Epithelial cell of proximal tubule (primary cell): ENCODE measurements around the gene MEOX1. TPM values are rescaled to one million over a fixed set of nuclear protein-coding genes. Genes with fewer than 3 reads are reported as not detected.

Experiments
- DNase-seq: peaks from one replicate; pipeline ENCODE4 v3.0.0-alpha.2; 2011; ENCODE audit warnings: low read depth
- H3K4me3 ChIP-seq: 2 replicates; pipeline ENCODE4 v1.5.1; 2011; ENCODE audit warnings: low read depth, mild to moderate bottlenecking, low read length
- CTCF ChIP-seq: conservative IDR thresholded peaks from 2 replicates; pipeline ENCODE4 v1.5.1; 2012; ENCODE audit warnings: low read depth, mild to moderate bottlenecking, low read length
- total RNA-seq: library from RNA; depleted of rRNA; stranded (reverse); fragments of >200 nt; gene quantifications from 2 replicates; pipeline ENCODE4 v1.2.3, GENCODE V29; 2015

MEOX1 gene
- total RNA-seq, 1 donor from 2014 or later, result not detected

DNA sequence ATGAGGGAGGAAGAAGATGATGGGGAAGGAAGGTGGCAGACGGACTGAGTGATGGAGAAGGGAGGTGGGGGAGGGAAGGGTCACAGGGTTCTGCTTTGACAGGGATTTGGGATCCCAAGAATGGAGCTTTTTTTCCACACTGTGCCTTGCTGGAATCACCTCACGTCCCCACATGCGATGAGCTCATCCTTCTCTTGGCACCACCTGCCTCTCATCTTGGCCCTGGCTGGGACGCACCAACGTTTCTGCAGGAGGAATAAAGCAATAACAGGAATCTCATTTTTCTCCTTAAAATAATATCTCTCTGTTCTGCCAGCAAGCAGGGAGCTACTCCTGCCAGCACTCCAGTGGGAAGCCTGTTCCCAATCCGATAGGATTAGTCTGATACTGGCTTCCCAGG, 47.8 kb downstream of the MEOX1 start:
- TF ChIP-seq CTCF, result no peak
- DNase-seq, result no peak
- no peak overlapping the region for H3K4me3 ChIP-seq

GRCh38 chr17:43612515-43612914, 49.2 kb downstream of the MEOX1 start:
- H3K4me3 ChIP-seq, result no peak overlapping the region
- no peak for TF ChIP-seq CTCF
- no peak for DNase-seq

GRCh38 chr17:43611230-43611969, 50.3 kb downstream of the MEOX1 start:
- DNase-seq, result no peak
- no peak for TF ChIP-seq CTCF
- H3K4me3 ChIP-seq, result no peak overlapping the region

DNA sequence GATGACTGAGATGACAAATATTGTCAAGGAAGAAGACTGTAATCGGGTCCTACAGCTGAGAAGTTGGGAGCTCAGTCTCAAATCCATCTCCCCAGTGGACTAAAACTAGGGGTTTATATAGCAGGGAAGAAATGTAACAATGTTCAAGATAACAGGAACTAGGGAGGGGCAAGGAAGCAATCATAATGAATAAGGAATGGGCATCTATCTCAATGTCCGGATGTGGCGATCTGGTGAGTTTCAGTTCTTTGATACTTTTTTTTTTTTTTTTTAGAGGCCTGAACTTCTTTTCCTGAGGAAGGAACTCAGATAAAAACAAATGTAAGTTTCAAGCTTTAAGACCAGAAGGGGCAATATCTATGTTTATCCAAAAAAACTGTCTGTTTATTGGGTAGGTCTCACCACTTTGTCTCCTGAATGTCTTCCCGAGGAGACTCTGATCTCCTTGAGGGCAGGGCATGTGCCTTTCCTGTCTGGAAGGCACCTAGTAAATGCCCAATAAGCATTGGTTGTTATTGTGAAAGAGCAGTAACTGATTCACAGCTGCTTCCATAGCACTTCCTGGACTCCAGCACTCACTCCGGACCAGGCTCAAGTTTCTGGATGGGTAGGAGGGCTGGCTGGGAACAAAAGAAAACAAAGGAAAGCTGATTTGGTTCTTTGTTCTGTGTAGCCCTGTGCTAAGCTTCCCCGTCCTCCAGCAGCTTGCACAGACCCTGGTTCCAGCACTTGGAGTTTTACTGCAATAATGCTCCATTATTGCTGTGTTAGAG, 51.9 kb downstream of the MEOX1 start:
- TF ChIP-seq CTCF, result no peak
- DNase-seq, result no peak
- H3K4me3 ChIP-seq, result no peak overlapping the region

- DNase-seq, result peak; percentile 30
- no peak for TF ChIP-seq CTCF
- no peak overlapping the region for H3K4me3 ChIP-seq
These were observed 53.4 kb downstream of the MEOX1 start for GRCh38 chr17:43608313-43608712.

- no peak overlapping the region for H3K4me3 ChIP-seq
- no peak for TF ChIP-seq CTCF
- no peak for DNase-seq
These were observed 57.2 kb downstream of the MEOX1 start for GRCh38 chr17:43604549-43604948.
